Activated T-helper 1 cell treated with Interleukin-2 at 50 U/mL for 16 hours (primary cell): ENCODE results near the gene GRIN2A.

Source experiments
- DNase-seq: peaks from one replicate; pipeline ENCODE4 v3.0.0-alpha.2; 2020; ENCODE audit warnings: low read depth

GRIN2A gene

DNA sequence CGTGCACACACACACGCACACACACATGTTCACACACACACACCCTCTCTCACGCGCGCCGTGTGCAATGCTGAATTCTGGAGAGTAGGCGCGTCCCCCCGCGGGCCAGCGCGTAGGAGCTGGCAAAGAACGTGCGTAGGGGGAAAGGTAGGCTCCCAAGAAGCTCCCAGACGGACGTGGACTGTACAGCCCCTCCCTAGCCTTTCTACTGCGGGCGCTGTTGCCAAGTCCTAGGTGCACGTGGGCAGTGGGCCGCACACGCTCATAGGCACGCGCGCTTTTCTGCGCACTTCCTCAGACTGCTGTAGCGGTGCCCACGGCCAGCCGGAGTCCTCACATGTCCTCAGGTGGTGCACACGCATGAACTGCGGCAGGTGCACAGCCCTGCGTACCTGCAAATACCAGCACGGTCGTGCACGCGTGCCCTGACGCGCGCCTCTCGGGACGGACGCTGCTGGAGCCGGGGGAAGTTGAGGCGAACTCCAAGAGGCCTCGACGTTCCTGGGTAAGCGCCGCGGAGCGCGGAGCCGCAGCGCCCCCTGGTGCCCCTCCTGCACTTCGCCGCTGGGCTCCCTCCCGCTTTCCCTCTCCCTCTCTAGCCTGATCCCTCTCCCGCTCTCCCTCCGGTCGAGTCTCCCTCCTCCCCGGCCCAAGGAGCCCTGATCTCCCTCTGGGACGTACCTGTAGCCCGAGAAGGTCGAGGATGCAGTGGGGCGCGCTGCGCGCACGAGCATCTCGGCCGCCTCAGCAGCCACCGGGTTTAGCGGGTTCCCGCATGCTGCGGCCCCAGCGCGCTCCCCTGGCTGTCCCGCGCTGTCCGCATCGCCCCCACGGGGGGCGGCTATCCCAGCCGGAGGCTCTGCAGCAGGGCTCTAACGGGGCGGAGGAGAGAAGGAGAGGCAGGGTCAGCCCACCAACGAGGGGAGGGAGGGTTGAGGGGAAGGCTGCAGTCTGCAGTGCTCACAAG lies 749 bp downstream of the GRIN2A start:
- DNase-seq: no peak

DNA sequence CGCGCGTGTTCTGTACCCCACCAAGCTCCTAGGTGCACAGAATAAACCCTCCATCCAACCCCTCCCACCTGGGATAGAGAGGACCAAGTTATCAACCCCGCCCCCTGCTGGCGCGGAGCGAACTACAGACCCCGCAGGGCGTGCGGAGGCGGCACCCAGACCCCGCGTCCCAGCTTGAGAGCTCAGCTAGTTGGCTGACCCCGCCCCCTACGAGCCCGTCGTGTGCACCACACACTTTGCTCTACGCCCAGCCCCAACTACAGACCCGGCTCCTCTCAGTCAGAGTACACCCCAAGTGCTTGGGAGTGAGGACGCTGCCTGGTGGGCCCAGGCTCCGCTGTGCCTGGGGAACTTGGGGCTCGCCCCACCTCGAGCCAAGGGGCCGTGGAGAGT lies 1.5 kb downstream of the GRIN2A start:
- DNase-seq: no peak

DNA sequence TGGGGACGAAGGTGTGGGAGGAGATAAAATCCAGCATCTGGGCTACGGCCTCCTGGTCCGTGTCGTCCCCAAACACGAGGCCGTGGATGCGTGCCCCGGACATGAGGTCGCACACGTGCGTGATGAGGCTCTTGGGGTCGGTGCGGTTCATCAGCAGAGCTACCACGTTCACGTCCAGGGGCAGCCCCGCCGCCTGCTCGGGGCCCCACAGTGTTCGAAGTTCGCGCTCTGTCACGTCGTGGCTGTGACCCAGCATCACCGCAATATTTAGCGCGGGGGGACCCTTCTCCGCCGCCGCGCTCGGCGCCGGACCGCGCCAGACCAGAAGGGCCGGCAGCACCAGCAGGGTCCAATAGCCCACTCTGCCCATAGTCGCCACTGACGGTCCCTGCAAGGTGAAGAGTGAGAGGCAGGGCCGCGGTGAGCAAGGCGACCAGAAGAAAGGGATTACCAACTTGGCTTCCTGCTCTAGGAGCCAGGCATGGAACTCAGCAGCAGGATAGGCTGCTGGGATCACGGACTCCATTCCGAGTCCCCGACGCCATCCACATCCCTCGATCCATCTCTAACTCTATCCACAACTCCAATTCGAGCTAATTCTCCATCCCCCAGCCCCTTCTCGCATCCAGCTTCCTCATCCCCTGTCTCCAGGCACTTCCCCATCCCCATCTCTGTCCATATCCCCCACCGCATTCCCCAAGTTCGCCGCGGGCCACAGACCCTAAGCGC lies 2.0 kb downstream of the GRIN2A start:
- no peak for DNase-seq

- no peak for DNase-seq
These were observed 3.7 kb downstream of the GRIN2A start for GRCh38 chr16:10178526-10178925.

DNA sequence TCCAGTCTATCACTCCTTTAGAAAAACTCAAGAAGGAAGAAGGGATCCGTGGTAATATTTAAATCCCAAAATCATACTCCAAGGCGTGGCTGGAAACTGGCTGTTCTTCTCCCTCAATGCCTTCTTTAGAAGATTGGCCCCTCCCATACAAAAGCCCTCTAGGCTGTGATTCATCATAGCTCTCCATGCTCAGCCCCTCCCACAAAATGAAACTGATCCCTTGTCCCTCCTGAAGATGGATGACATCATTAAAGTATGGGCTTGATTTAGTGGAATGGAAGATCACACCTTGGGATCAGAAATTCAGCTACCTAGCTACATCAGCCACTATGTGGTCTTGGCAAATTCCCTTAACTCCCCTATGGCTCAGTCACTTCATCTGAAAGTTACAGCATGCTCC lies 4.1 kb downstream of the GRIN2A start:
- DNase-seq: no peak

DNA sequence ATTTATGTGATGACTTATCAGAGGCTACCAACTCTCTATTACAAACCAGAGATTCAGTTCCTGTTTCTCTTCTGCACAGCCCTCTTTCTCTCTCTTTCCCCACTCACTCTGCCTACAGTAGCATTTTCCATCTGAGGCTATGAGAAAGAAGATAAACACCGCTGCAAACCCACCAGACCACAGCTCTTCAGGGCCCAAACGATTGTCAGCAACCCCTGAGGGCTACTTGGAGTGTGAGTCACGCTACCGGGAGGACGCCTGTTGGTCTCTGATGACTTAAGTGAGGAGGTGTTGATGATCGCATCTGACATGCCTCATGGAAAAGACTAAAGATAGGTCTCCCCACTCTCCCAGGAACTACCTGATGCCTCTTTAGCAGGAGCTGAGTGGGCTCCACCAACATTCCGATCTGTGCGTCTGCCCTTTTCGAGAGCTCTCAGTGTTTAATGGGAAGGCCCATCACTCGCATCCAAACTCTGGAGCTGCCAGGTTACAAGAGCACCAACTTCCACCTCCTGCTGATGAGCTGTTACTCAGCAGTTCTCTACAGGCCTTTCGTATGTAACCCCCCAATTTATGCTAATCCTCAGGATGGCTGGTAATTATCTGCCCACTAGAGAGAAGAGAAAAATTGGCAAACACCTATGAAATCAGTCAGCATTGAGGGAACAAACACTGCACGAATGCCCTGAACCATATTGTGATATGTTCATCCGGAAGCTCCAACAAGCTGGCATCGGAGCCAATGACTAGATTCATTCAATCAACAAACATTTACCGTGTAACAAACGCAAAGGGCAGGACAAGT lies 9.2 kb downstream of the GRIN2A start:
- no peak for DNase-seq

- DNase-seq: no peak
These were observed 11.0 kb downstream of the GRIN2A start for GRCh38 chr16:10171221-10171620.

DNA sequence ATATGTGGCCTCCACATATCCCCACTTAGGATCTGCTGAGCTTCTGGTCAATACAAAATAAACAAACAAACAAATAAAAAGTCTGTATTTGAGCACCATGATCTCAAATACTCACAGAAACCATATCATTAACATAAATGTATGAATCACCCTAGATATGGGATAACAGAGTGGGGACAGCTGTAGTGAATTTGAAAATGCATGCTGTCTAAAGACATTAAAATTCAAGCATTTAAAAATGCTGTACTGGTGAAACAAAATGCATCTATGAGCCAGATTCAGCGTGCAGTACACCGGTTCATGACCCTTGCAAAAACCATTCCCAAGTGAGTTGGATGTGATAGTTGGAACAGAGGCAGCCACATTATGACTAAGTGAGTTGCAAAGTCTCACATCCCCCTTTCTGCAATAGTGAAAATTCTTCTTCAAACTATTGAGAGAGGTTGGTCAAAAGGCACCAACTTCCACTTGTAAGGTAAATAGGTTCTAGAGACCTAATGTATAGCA lies 12.3 kb downstream of the GRIN2A start:
- DNase-seq: no peak

GRCh38 chr16:10169031-10169430 lies 13.2 kb downstream of the GRIN2A start:
- DNase-seq: no peak

DNA sequence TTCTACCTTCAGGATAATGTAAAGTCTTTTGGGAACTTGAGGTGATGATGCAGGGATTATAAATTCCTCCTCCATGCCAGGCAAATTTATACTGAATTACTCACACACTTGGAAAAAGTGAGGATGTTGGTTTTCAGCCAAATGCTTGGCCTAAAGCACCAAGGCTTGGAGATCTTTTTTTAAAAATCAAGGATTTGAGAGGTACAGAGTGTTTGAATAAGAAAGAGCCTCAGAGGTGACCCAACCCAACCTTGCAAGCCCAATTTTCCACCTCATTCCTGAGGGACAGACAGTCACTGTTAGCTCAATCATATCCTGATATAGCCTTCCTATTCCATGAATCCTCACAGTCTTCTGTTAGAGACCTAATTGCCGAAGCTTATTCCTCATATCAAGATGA lies 14.0 kb downstream of the GRIN2A start:
- no peak for DNase-seq

DNA sequence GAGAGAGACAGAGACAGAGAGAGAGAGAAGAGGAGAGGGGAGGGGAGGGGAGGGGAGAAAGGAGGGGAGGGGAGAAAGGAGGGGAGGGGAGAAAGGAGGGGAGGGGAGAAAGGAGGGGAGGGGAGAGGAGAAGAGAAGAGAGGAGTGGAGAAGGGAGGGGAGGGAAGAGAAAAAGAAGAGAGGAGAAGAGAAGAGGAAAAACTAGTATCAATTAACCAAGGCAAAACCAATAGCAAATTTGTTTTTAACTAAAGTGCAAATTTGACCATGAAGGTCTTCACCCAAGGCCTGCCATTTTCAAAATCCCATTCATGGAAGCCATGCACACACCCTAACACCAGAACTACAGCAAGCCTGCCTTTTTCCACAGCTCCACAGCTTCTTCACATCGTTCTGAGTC lies 16.6 kb downstream of the GRIN2A start:
- no peak for DNase-seq

GRCh38 chr16:10162981-10163380 lies 19.2 kb downstream of the GRIN2A start:
- no peak for DNase-seq

GRCh38 chr16:10156099-10156498 lies 26.1 kb downstream of the GRIN2A start:
- DNase-seq: no peak

DNA sequence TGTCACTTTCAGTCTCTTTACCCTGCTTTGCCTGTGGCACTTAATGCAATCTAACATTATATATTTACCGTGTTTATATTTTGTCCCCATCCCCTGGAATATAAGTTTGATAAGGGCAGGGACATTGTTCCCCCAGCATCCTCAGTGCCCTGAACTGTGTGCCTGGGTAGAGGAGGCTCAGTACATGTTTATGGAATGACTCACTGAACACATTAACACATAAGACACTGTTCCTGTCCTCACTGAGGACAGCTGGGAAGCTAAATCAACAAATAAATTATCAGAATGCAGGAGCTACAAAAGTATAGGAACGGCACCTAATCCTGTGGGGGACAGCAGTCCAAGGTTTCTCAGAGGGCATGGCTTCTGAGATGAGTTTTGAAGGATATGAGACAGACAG lies 27.8 kb downstream of the GRIN2A start:
- DNase-seq: no peak

GRCh38 chr16:10153985-10154384 lies 28.2 kb downstream of the GRIN2A start:
- no peak for DNase-seq

GRCh38 chr16:10151718-10152117 lies 30.5 kb downstream of the GRIN2A start:
- no peak for DNase-seq

GRCh38 chr16:10150906-10151305 lies 31.3 kb downstream of the GRIN2A start:
- no peak for DNase-seq

GRCh38 chr16:10145542-10146035 lies 36.6 kb downstream of the GRIN2A start:
- DNase-seq: no peak

DNA sequence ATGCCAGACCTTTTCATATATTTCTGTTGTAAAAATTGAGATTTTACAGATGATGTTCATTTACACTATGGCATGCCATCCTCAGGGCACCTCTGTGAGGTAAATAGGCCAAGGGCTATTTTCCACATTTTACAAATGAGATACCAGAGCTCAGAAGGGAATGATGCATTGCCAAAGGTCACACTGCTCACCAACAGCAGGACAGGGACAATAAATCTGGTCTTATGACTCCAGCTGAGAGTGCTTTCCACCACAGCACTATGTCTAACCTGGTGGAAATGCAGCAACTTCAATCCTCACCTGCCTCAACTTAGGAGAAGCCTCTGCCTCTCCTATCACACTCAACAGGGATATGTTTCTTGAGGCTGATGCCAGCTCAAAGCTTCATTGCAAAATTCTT lies 40.6 kb downstream of the GRIN2A start:
- no peak for DNase-seq

DNA sequence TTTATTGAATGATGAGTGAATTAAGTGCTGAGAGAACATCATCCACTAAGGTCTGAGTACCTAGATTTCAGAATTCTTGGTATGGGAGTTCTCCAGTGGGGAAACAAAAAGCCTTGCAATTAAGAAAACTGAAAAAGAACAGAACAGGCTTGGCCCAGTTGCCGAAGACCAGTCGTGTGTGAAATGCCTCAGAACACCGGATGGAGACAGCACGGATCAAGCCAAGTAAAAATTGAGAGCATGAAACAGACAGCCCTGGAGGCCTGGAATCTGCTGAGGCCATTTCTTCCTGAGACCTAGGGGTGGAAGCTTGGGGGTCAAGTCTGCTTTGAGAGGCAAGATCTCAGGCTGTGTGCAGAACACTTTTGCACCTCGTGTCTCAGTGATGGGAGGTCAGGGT lies 43.3 kb downstream of the GRIN2A start:
- no peak for DNase-seq

DNA sequence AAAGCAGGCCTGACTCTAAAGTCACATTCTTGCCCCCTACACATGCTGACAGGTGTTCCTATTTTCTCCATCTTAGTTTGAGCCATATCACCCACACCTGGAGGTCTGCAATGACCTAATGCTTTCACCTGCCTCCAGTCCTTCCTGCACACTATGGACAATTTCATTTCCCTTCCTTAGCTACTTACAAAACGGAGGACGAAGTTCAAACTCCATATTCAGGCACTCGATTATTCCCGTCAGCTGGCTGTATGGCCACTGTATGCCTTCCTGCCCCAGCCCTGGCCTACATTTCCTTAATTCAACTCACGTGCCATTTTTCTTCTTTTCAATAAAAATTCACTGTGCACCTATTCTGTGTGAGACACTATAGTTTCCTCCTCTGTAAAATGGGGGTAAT lies 44.9 kb downstream of the GRIN2A start:
- no peak for DNase-seq

- DNase-seq: no peak
These were observed 45.3 kb downstream of the GRIN2A start for GRCh38 chr16:10136916-10137315.
